ENCODE results near the gene CTNNB1.

GRCh38 chr3:41223078-41223477 lies 23.8 kb downstream of the CTNNB1 start:
- TF ChIP-seq CTCF (IDR thresholded peaks at IDR 0.05; ENCODE audit: borderline replicate concordance, extremely low read depth, low read length, poor library complexity, severe bottlenecking), result no peak
- TF ChIP-seq EZH2 (IDR thresholded peaks at IDR 0.05; ENCODE audit: borderline replicate concordance, low read depth, low read length, severe bottlenecking), result no peak

Data from DND-41 (cell line).